ENCODE data around the gene ZMIZ2.

The ZMIZ2 gene

DNA sequence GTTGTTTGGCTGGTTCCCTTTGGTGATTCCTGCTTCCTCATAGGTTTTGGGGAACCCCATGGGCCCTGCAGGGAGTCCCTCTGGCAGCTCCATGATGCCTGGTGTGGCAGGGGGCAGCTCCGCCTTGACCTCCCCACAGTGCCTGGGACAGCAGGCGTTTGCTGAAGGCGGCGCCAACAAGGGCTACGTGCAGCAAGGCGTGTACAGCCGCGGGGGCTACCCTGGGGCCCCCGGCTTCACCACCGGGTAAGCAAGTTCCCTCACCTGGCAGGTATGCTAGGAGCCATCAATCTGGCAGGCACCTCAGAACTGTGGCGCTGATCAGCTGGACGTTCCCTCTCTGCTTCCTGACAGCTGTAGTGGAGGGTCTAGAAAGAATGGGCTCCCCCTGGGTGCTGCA lies 8.3 kb downstream of the ZMIZ2 start:
- no peak for DNase-seq

- no peak for DNase-seq
Measured at GRCh38 chr7:44757311-44757710, 8.7 kb downstream of the ZMIZ2 start.

GRCh38 chr7:44757739-44758138 lies 9.1 kb downstream of the ZMIZ2 start:
- DNase-seq = no peak

- no peak for DNase-seq
Measured at GRCh38 chr7:44759246-44759645, 10.6 kb downstream of the ZMIZ2 start.

GRCh38 chr7:44760034-44760580 lies 11.5 kb downstream of the ZMIZ2 start:
- DNase-seq = no peak

- no peak for DNase-seq
Measured at GRCh38 chr7:44761207-44762161, 12.8 kb downstream of the ZMIZ2 start.

- no peak for DNase-seq
Measured at GRCh38 chr7:44762300-44762699, 13.7 kb downstream of the ZMIZ2 start.

DNA sequence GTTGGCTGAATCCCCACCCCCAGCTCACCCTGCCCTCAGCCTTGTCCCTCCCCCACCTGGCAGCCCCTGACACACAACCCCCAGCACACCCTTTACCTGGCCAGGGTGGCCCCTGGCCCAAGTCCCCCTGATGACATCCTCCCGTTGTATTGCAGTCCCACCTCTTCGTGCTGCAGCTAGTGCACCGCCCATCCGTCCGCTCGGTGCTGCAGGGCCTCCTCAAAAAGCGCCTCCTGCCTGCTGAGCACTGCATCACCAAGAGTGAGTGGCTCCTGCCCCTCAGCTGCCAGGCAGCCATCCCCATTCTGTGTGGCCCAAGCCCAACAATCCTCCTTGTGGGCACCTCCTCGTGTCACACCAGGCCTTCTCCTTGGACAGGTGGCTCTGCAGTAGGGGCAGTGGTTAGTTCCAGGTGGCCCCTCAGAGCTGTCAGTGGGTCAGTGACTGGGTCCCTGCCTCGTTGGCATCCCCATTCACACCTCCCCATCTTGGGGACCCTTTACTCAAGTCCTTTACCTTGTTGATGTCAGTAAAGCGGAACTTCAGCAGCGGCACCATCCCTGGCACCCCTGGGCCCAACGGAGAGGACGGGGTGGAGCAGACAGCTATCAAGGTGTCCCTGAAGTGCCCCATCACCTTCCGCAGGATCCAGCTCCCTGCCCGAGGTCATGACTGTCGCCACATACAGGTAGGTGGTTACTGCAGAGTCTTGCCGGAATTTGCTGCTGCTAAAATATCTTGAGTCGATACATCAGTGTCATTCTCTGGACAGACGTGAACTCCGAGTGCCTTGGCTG lies 14.3 kb downstream of the ZMIZ2 start:
- no peak for DNase-seq

DNA sequence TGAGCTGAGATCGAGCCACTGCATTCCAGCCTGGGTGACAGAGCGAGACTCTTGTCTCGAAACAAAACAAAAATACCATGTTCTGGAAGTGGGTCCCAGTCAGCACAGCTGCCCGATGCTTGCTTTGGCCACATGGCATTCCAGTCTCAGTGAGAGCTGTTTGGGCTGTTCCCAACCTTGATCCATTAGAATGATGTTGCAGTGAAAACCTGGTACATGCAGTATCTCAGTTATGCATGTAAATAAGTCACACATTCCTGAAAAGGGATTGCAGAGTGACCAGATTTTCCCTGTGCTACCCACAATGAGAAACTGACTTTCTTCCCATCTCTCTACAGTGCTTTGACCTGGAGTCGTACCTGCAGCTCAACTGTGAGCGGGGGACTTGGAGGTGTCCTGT lies 15.4 kb downstream of the ZMIZ2 start:
- no peak for DNase-seq

DNA sequence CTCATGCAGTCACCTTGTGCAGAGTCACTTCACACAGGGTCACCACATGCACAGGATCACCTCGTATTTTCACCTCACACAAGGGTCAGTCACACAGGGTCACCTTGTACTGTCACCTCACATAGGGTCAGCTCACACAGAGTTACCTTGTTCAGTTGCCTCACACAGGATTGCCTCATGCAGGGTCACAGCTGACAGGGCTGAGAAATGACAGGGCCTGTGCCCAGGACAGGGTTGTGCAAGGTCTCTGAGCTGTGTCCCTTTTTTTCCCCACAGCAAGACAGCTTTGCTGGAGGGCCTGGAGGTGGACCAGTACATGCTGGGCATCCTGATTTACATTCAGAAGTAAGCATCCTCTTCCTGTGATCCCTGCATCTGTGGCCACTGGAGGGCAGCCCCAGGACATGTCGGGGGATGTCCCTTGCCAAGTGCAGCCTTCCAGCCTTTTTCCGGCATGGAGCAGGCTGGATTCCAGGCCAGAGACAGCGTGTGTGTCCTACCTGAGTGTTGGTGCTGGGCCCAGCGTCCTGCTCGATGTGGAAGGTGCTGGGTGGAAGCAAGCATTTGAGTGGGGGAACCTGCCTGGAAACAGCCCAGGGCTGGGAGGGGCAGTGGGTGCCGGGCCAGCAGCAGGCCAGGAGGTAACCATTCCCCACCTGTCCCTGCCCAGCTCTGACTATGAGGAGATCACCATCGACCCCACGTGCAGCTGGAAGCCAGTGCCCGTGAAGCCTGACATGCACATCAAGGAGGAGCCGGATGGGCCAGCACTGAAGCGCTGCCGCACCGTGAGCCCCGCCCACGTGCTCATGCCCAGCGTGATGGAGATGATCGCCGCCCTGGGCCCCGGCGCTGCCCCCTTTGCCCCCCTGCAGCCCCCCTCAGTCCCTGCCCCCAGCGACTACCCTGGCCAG lies 16.3 kb downstream of the ZMIZ2 start:
- DNase-seq = no peak

DNA sequence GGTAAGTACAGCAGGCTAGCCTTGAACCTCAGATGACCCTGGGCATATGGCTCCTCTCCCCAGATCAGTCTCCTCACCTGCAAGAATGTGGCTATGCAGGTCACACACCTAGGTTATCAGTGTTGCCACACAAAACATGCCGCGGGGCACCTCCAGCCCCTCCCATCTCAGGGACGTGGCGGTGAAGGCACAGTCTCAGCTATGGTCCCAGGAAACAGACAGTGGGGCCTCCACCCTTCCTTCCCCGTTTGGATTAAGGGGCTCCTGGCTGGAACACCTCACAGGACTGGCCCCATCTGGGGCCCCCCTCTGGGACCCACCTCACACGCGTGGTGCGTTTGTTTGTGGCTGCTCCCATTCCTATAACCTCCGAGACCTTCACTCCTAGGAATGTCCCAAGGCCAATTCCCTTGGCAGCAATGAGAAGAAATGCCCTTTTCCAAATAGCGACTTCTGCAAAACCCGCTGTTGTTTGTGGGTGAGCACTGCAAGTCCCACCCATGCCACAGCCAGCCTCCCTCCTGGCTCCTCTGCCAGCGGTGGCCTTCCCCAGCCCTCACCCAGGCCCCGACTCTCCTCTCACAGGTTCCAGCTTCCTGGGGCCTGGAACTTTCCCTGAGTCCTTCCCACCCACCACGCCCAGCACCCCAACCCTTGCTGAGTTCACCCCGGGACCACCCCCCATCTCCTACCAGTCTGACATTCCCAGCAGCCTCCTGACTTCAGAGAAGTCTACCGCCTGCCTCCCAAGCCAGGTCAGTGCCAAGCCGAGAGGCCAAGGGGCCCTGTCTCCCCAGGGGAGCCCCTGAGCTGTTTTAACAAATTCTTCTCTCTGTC lies 17.1 kb downstream of the ZMIZ2 start:
- DNase-seq = no peak

- DNase-seq = no peak
Measured at GRCh38 chr7:44766416-44766801, 17.8 kb downstream of the ZMIZ2 start.

DNA sequence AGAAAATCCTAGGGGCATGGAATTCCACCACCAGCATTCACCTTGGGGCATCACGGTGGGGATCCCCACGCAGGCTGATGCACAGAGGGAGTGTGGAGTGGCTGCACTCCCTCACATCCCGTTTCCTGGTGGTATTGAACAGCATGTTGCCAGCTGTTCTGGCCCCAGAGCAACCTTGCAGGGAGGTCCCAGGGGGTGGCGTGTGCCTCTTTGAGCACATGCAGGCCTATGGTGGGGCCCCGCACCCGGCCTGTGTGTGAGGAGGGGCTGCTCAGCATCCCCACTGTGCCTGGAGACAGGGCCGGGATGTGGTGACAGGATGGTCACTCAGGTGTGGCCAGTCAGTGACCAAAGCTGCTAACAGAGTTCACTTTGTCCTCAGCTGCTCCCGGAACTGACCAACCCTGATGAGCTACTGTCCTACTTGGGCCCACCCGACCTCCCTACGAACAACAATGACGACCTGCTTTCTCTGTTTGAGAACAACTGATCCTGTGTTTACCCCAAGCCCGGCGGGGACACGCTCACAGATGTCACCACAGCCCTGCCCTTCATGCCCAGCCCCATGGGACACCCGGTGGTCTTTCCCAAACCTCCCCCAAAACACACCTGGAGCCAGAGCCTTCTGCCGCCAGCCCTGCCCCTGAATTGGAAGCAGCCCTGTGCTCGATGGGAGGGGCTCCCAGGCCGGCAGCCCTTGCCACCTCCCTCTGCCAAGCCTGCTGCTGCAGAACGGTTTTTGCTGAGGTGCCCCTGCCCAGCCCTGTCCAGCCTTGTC lies 18.7 kb downstream of the ZMIZ2 start:
- no peak for DNase-seq

GRCh38 chr7:44767912-44768627 lies 19.4 kb downstream of the ZMIZ2 start:
- DNase-seq = no peak

GRCh38 chr7:44768628-44769371 lies 20.2 kb downstream of the ZMIZ2 start:
- DNase-seq = no peak

- no peak for DNase-seq
Measured at GRCh38 chr7:44769376-44769775, 20.7 kb downstream of the ZMIZ2 start.

DNA sequence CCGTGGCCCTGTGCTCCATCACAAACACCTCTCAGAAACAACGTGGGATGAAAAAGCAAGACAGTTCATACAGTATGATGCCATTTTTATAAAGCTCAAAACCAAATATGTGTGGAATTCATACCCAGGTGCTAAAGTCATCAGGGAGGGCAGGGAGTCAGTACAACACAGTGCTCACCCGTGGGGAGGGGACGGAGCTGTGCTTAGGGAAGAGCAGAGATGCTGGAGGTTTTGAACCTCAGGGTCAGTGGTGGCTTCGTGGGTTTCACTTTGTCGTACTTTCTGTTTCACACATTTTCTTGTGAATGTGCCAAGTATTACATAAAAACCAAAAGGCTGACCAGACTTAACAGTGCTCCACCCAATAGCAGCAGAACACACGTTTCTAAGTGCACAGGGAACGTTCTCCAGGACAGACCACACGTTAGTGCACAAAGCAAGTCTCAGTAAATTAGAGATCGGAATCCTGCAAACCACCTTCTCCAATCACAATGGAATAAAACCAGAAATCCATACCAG lies 21.2 kb downstream of the ZMIZ2 start:
- DNase-seq = no peak

DNA sequence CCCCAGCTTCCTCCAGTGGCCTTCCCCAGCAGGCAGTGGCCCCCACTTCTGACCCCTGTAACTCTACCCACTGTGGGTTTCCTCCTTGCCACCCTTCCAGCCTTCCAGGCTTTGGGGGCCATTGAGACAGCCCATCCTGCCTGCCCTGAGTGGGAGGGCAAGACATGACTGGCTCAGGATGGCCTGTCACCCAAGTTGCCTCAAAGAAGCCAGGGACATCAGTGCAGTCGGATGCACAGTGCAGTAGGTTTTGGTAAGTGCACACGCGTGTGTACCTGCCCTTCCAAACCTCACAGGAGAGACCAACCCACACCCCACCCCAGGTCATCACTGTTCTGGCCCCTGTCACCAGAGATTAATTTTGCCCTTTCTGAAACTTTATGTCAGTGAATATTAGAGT lies 22.7 kb downstream of the ZMIZ2 start:
- no peak for DNase-seq

DNA sequence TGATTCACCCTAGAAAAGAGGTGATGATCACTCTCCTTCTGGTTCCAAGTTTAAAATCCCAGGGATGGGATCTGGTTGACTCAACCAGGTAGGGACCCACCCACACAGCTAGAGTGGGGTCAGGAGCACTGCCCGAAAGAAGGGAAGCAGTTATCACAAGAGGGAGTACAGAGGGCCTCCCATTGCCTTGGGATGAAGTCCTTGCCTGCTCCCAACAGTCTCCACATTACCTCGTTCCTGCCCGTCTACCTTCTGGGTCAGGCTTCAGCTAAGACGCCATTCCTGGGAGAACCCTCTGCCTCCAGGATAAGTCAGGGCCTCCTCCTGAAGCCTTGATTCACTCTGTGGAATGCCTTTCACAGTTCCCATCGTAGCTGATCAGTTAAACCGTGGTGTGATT lies 23.8 kb downstream of the ZMIZ2 start:
- no peak for DNase-seq
